ENCODE measurements around the gene GHR. TPM values are rescaled to one million over a fixed set of nuclear protein-coding genes. Genes with fewer than 3 reads are reported as not detected.

The GHR gene
- total and polyA plus RNA-seq, 7 donors: 0.46 to 22.8 (median 9.1) TPM

GRCh38 chr5:42569325-42569724, 146.1 kb downstream of the GHR start:
- H3K36me3 ChIP-seq: no peaks in the 10 kb centered on the region
- H3K4me3 ChIP-seq: no peak overlapping the region
- H3K4me1 ChIP-seq: peaks cover 0 to 25% (median 18%) of the 10 kb centered on the region in 4 donors
- 91 to 92% methylated on average over 2 of the region's 2 CpGs for WGBS, 2 donors
- intact Hi-C loops (cut with DNase I): no loop called here
- no peaks in the 10 kb centered on the region for H3K9me3 ChIP-seq
- TF ChIP-seq CTCF (IDR thresholded peaks at IDR 0.05): no peak
- H3K27me3 ChIP-seq: no peaks in the 10 kb centered on the region
- no peak for DNase-seq
- no peak overlapping the region for H3K27ac ChIP-seq

DNA sequence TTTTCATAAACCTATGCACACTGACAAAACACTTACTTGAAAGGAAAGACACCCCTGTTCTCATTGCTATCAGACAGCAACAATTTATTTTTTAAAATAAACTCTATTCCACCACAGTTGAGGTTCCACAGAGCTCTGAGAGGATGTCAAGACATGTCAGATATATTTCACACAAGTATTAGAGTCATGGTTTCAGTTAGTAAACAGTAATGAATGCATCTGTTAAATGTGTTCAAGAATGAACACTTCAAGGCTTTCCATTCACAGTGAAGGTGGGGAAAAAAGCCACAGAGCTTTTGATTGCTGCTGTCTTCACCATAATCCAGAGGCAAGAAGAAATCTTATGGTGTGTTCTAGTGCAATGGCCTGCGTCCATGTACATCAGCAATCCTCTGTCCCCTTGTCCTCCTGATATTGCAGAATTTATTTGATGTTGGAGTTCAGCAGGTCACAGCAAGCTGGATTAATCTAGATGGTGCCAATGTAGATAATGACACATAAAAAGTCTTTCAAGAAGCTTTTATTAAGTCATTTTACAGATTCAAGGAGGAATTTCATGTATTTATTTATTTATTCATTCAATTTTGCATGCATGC, 146.8 kb downstream of the GHR start:
- no peaks in the 10 kb centered on the region for H3K9me3 ChIP-seq
- no peak overlapping the region for H3K27ac ChIP-seq
- WGBS, 2 donors: 86 to 88% methylated on average over 1 of the region's 1 CpG
- intact Hi-C loops (cut with DNase I): no loop called here
- H3K36me3 ChIP-seq: no peaks in the 10 kb centered on the region
- no peak for DNase-seq
- H3K4me1 ChIP-seq: peaks cover 0 to 25% (median 18%) of the 10 kb centered on the region in 4 donors
- H3K4me3 ChIP-seq: no peak overlapping the region
- H3K27me3 ChIP-seq: no peaks in the 10 kb centered on the region
- TF ChIP-seq POLR2A (IDR thresholded peaks at IDR 0.05) (no peak), POLR2AphosphoS5 (IDR thresholded peaks at IDR 0.05) (no peak), EP300 (IDR thresholded peaks at IDR 0.05) (no peak), CTCF (IDR thresholded peaks at IDR 0.05) (no peak)

DNA sequence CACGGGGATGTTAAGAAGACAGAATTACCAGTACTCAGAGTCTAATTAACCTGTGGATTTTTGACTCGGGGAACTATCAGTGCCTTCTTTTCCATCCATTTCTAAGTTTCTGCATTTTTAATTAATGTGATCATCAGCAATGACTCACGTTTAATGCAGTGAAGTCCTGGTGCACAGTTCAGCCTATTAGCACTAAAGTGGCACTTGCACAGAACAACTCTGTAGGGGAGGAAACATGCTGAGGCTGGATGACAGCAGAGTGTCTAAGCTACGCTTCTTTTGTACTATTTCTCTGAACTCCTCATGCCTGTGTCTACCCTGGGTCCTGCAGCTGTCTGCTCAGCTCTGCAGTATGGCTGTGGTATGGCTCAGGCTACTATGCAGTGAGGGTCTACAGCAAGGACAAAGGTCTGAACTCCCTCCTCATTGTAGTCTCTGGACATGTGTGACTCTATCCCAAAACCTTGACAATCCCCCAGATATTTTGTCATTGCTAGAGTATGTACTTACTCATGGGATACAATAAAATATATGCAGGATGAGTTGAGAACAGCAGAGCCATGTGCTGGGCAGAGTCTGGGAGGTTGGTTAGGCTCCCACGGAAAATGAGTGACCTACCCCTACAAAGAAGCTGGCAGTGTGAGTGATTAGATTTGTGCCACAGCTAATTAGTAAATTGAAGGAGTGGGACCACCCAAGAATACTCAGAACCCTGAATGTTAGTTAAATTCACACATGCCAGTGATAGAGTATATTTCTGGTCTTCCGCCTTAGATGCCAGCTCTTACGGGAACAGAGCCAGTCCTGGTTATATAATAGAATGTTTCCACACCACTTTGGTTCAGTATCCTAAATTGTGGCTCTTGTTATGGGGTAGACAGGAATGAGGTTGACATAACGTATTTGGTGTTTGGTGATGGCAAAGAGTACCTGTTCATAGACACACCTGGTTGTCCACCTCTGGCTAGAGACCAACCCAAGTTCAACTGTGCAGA, 148.0 kb downstream of the GHR start:
- no peaks in the 10 kb centered on the region for H3K27me3 ChIP-seq
- no peak for DNase-seq
- no peak overlapping the region for H3K27ac ChIP-seq
- peaks cover 0 to 21% (median 10%) of the 10 kb centered on the region in 4 donors for H3K4me1 ChIP-seq
- H3K4me3 ChIP-seq: no peak overlapping the region
- intact Hi-C loops (cut with DNase I): no loop called here
- H3K36me3 ChIP-seq: no peaks in the 10 kb centered on the region
- TF ChIP-seq POLR2AphosphoS5 (IDR thresholded peaks at IDR 0.05): no peak
- no peak for TF ChIP-seq CTCF (IDR thresholded peaks at IDR 0.05)
- no peak for TF ChIP-seq EP300 (IDR thresholded peaks at IDR 0.05)
- TF ChIP-seq POLR2A (IDR thresholded peaks at IDR 0.05): no peak
- 83 to 86% methylated on average over 8 of the region's 8 CpGs for WGBS, 2 donors
- no peaks in the 10 kb centered on the region for H3K9me3 ChIP-seq

DNA sequence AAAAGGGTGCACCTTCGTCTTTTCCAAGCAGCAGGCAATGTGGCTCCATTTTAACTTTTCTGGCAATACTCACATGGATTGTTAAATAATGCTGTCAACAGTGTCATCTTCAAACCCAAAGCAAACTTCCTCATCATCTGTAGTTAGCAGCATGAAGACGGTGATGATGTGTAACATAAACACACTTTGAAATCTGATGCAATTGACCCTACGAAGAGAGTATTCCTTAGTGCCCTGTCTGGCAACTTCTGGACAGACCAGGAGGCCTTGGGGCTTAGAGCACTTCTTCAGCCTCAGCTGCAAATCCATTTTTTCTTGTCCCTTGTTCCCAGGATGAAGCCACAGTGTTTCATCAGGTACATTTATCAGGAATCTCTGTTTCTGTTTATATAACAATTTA, 149.1 kb downstream of the GHR start:
- intact Hi-C loops (cut with DNase I): no loop called here
- DNase-seq: no peak
- Histone ChIP-seq H3K9me3 (no peaks in the 10 kb centered on the region), H3K4me1 (peaks cover 0 to 11% (median 1%) of the 10 kb centered on the region in 4 donors), H3K4me3 (no peak overlapping the region), H3K27me3 (no peaks in the 10 kb centered on the region), H3K36me3 (no peaks in the 10 kb centered on the region), H3K27ac (no peak overlapping the region)
- 89 to 90% methylated on average over 3 of the region's 3 CpGs for WGBS, 2 donors
- TF ChIP-seq POLR2AphosphoS5 (IDR thresholded peaks at IDR 0.05) (no peak), CTCF (IDR thresholded peaks at IDR 0.05) (no peak), EP300 (IDR thresholded peaks at IDR 0.05) (no peak), POLR2A (IDR thresholded peaks at IDR 0.05) (no peak)
